Measurements from ENCODE around the gene CDK14. TPM values are rescaled to one million over a fixed set of nuclear protein-coding genes. Genes with fewer than 3 reads are reported as not detected.

CDK14 gene
- polyA plus RNA-seq, 3 donors: 1.7 to 2.5 (median 2.1) TPM

GRCh38 chr7:90838799-90839198 lies 242.7 kb downstream of the CDK14 start:
- no peak for DNase-seq
- no peaks in the 10 kb centered on the region for H3K27me3 ChIP-seq (ENCODE audit: control insufficient read depth in 2 of 2, insufficient read depth in 2 of 2, low read length in 2 of 2)
- H3K4me1 ChIP-seq (ENCODE audit: control insufficient read depth in 1 of 2, insufficient read depth in 2 of 2, low read length in 2 of 2): no peaks in the 10 kb centered on the region
- Mint-ChIP-seq H3K9me3 (peaks cover 14 to 28% (median 19%) of the 10 kb centered on the region in 7 donors), H3K4me3 (no peak overlapping the region), H3K36me3 (peaks cover 4% of the 10 kb centered on the region in 2 donors), H3K27ac (no peak overlapping the region), H3K4me1 (no peaks in the 10 kb centered on the region), H3K27me3 (ENCODE audit: low read depth in 3 of 3) (no peaks in the 10 kb centered on the region)
- no peak overlapping the region for H3K4me2 ChIP-seq (replicated peaks; ENCODE audit: extremely low read depth, low read length, poor library complexity, severe bottlenecking)
- no peaks in the 10 kb centered on the region for H3K79me2 ChIP-seq (ENCODE audit: insufficient read depth, low read length)
- H3K4me3 ChIP-seq (replicated peaks in 1 of 3; ENCODE audit: low read depth in 2 of 3, low read length in 3 of 3): no peak overlapping the region
- no peak overlapping the region for H3K9ac ChIP-seq (ENCODE audit: insufficient read depth, low read length, poor library complexity, severe bottlenecking)
- WGBS (ENCODE audit: insufficient coverage): 92% methylated on average over 5 of the region's 8 CpGs
- H3K9me3 ChIP-seq (replicated peaks in 1 of 2; ENCODE audit: control insufficient read depth in 1 of 2, insufficient read depth in 1 of 2, low read length in 2 of 2): peaks cover 18 to 21% of the 10 kb centered on the region in 2 donors
- H2AFZ ChIP-seq (ENCODE audit: insufficient read depth, low read depth, low read length, poor library complexity, severe bottlenecking): no peak overlapping the region
- H4K20me1 ChIP-seq (ENCODE audit: insufficient read depth, low read length): no peaks in the 10 kb centered on the region
- TF ChIP-seq CTCF (IDR thresholded peaks at IDR 0.05): no peak
- H3K27ac ChIP-seq (ENCODE audit: low read depth in 1 of 2, low read length in 2 of 2): no peak overlapping the region
- intact Hi-C loops (cut with micrococcal nuclease): no loop called here
- no peaks in the 10 kb centered on the region for H3K36me3 ChIP-seq (replicated peaks in 1 of 2; ENCODE audit: control insufficient read depth in 1 of 2, insufficient read depth in 2 of 2, low read length in 2 of 2)

GRCh38 chr7:90839316-90839715 lies 243.2 kb downstream of the CDK14 start:
- no peak overlapping the region for H3K4me2 ChIP-seq (replicated peaks; ENCODE audit: extremely low read depth, low read length, poor library complexity, severe bottlenecking)
- Mint-ChIP-seq H3K36me3 (peaks cover 4% of the 10 kb centered on the region in 2 donors), H3K27ac (no peak overlapping the region), H3K4me3 (no peak overlapping the region), H3K27me3 (ENCODE audit: low read depth in 3 of 3) (no peaks in the 10 kb centered on the region), H3K9me3 (peaks cover 14 to 25% (median 19%) of the 10 kb centered on the region in 7 donors), H3K4me1 (no peaks in the 10 kb centered on the region)
- DNase-seq: no peak
- TF ChIP-seq CTCF (IDR thresholded peaks at IDR 0.05): no peak
- no peaks in the 10 kb centered on the region for H3K79me2 ChIP-seq (ENCODE audit: insufficient read depth, low read length)
- H3K27ac ChIP-seq (ENCODE audit: low read depth in 1 of 2, low read length in 2 of 2): no peak overlapping the region
- H4K20me1 ChIP-seq (ENCODE audit: insufficient read depth, low read length): no peaks in the 10 kb centered on the region
- WGBS (ENCODE audit: insufficient coverage): no CpG with 5 or more reads among the region's 1 CpG
- no peaks in the 10 kb centered on the region for H3K36me3 ChIP-seq (replicated peaks in 1 of 2; ENCODE audit: control insufficient read depth in 1 of 2, insufficient read depth in 2 of 2, low read length in 2 of 2)
- H3K4me3 ChIP-seq (replicated peaks in 1 of 3; ENCODE audit: low read depth in 2 of 3, low read length in 3 of 3): no peak overlapping the region
- no peaks in the 10 kb centered on the region for H3K27me3 ChIP-seq (ENCODE audit: control insufficient read depth in 2 of 2, insufficient read depth in 2 of 2, low read length in 2 of 2)
- H3K4me1 ChIP-seq (ENCODE audit: control insufficient read depth in 1 of 2, insufficient read depth in 2 of 2, low read length in 2 of 2): no peaks in the 10 kb centered on the region
- H2AFZ ChIP-seq (ENCODE audit: insufficient read depth, low read depth, low read length, poor library complexity, severe bottlenecking): no peak overlapping the region
- intact Hi-C loops (cut with micrococcal nuclease): no loop called here
- H3K9ac ChIP-seq (ENCODE audit: insufficient read depth, low read length, poor library complexity, severe bottlenecking): no peak overlapping the region
- peaks cover 18 to 21% of the 10 kb centered on the region in 2 donors for H3K9me3 ChIP-seq (replicated peaks in 1 of 2; ENCODE audit: control insufficient read depth in 1 of 2, insufficient read depth in 1 of 2, low read length in 2 of 2)
